ENCODE results near the gene CDC42. TPM values are rescaled to one million over a fixed set of nuclear protein-coding genes. Genes with fewer than 3 reads are reported as not detected.

CDC42 gene
- total and polyA plus RNA-seq, 2 of the 13 experiments (the other 11 are each of a cell fraction or from before 2014, with no cell fraction given), result 138 to 237 TPM

- TF ChIP-seq MAFG (CRISPR knock-in tag; IDR thresholded peaks at IDR 0.05), result no peak
- TF ChIP-seq ZNF607 (CRISPR knock-in tag; IDR thresholded peaks at IDR 0.05; ENCODE audit: borderline replicate concordance), result no peak
- TF ChIP-seq ZNF24 (IDR thresholded peaks at IDR 0.05), result no peak
- no peak for TF ChIP-seq MEIS1 (CRISPR knock-in tag; IDR thresholded peaks at IDR 0.05; ENCODE audit: borderline replicate concordance)
- TF ChIP-seq ZNF710 (CRISPR knock-in tag; IDR thresholded peaks at IDR 0.05; ENCODE audit: borderline replicate concordance), result no peak
- TF ChIP-seq NR2F1 (CRISPR knock-in tag; IDR thresholded peaks at IDR 0.05), result no peak
- 0 out of 2 replicates have a peak, but pooled peaks have one; percentile 0 for TF ChIP-seq SMC3 (IDR thresholded peaks at IDR 0.05; ENCODE audit: low read length)
- TF ChIP-seq SP2 (CRISPR knock-in tag; IDR thresholded peaks at IDR 0.05), result 0 out of 2 replicates have a peak, but pooled peaks have one; percentile 4
- TF ChIP-seq PHF20 (CRISPR knock-in tag; IDR thresholded peaks at IDR 0.05), result no peak
- TF ChIP-seq RBFOX2 (IDR thresholded peaks at IDR 0.05; ENCODE audit: low read depth, low read length), result peak; percentile 14; the same call in 1 of the 2 replicates
- TF ChIP-seq ZSCAN25 (CRISPR knock-in tag; IDR thresholded peaks at IDR 0.05), result 0 out of 2 replicates have a peak, but pooled peaks have one; percentile 20
- peak; percentile 14 for TF ChIP-seq HNRNPK (IDR thresholded peaks at IDR 0.05; ENCODE audit: low read depth, low read length, poor library complexity, severe bottlenecking)
- peak; percentile 26; the same call in 1 of the 2 replicates for TF ChIP-seq SALL1 (CRISPR knock-in tag; IDR thresholded peaks at IDR 0.05)
- TF ChIP-seq POGK (CRISPR knock-in tag; conservative IDR thresholded peaks at IDR 0.05), result no peak
- no peak for TF ChIP-seq ZNF263 (CRISPR knock-in tag; IDR thresholded peaks at IDR 0.05)
- no peak for TF ChIP-seq ZBTB4 (CRISPR knock-in tag; IDR thresholded peaks at IDR 0.05; ENCODE audit: borderline replicate concordance)
- TF ChIP-seq ZNF18 (CRISPR knock-in tag; IDR thresholded peaks at IDR 0.05; ENCODE audit: insufficient replicate concordance), result no peak
- no peak for TF ChIP-seq RBAK (CRISPR knock-in tag; IDR thresholded peaks at IDR 0.05)
- peak; percentile 31; the same call in 1 of the 2 replicates for TF ChIP-seq ZNF652 (CRISPR knock-in tag; IDR thresholded peaks at IDR 0.05; ENCODE audit: borderline replicate concordance, low read depth)
- TF ChIP-seq SMARCC2 (IDR thresholded peaks at IDR 0.05), result no peak
Measured at GRCh38 chr1:22053017-22053860, 730 bp downstream of the CDC42 start (continued).

Measured in HepG2 (cell line).